K562 treated with DMSO at 1 percent for 24 hours (cell line): ENCODE data around the gene RABGAP1L. TPM values are rescaled to one million over a fixed set of nuclear protein-coding genes. Genes with fewer than 3 reads are reported as not detected.

Experiments used
- total RNA-seq: library from RNA; unstranded; fragments of 300-600 nt; gene quantifications from 2 replicates; pipeline ENCODE4 v1.2.3, GENCODE V29; 2022; ENCODE audit warnings: low read depth; ENCODE audit not compliant: insufficient read depth

The RABGAP1L gene
- total RNA-seq, result 14.7 and 18.7 TPM in 2 replicates

DNA sequence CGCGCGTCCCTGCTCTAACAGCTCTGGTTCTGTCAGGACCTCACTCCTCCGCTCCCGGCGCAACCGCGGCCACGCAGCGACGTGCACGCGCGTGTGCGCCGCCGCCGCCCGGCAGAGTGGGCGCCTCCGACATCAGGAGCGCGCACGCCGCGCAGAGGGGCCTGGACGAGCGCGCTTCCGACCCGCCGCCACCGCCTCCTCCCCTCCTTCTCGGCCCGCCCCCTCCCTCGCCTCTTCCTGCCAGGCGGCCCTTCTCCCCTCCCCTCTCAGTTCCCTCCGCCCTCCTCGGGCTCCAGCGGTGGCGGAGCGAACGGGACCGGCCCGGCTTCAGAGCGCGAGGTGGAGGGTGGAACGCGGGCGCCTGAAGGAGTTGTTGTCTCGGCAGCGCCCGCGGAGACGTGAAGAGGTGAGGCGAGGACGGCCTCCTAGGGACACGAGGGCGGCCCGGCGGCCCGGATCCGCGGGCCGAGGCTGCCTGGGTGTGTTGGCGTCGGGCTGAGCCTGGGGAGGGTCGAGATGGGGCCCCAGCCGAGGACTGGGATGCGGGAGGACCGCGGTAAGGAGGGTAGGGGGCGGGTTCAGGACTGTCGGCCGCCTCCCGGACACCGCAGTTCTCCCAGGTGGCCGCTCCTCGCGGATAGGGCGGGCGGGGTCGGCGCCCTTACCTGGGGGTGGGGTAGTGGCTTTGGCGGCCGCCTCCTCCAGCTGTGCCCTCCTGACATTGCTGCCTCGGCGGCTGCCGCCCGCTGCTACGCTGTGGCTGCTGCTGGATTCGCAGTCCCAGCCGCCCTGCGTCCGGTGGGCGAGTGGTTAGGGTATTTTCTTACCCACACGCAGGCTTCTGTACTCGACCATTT is at the start of gene RABGAP1L:
RABGAP1L (plus strand) TSS at position 269 of the 857 bp plus-strand sequence.

DNA sequence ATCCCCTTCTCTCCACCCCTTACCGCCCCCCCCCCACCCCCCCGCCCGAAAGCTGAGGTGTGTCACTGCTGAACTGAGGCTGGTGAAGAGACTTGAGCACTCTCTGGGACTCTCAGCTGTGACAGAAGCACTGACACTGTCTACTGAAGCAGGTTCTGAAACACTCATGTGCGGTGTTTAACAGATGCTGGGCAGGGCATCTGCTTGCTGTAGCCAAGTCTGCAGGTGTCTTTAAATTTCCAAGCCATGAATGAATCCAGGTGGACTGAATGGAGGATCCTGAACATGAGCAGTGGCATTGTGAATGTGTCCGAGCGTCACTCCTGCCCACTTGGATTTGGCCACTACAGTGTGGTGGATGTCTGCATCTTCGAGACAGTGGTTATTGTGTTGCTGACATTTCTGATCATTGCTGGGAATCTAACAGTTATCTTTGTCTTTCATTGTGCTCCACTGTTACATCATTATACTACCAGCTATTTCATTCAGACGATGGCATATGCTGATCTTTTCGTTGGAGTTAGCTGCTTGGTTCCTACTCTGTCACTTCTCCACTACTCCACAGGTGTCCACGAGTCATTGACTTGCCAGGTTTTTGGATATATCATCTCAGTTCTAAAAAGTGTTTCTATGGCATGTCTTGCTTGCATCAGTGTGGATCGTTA is 288.7 kb downstream of the RABGAP1L start, which contains the start of gene GPR52:
GPR52 (plus strand) TSS at position 99 of the 665 bp plus-strand sequence; CDS start at position 247, 148 bp downstream.

DNA sequence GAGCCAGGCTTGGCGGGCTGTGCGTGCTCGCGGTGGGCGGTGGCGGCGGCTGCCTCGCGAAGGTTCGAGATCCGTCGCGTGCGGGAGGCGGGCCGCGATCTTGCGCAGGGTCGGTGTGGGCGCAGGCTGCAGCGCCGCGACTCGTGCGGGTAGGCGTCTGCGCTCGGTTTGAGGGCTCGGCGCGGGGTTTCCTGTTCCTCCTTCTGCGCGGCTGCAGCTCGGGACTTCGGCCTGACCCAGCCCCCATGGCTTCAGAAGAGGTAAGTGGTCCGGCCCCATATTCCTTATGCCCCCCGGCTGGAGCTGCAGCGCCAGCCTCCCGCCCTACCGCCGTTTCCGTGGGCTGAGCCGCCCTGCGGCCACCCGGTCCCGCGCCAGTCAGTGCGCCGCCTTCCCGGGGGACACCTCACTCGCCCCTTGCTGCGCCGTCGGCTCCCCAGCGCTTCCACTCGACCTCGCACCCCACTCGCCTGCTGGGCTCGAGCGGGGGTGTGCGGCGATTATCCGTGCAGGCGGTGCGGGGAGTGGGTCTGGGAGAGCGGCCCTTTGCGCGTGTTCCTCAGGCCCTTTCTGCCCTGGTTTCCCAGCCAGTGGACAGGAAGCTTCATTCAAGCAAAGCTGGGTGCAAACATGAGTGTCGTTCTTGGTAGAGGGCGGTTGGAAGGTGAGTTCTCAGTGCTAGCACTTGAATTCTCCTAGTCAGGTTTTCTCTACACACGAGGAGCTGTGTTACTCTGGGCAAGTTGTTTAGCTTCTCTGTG is 840.8 kb downstream of the RABGAP1L start, which contains the start of gene CACYBP:
CACYBP (plus strand) TSS at position 12 of the 761 bp plus-strand sequence; CDS start at position 246, 234 bp downstream.

DNA sequence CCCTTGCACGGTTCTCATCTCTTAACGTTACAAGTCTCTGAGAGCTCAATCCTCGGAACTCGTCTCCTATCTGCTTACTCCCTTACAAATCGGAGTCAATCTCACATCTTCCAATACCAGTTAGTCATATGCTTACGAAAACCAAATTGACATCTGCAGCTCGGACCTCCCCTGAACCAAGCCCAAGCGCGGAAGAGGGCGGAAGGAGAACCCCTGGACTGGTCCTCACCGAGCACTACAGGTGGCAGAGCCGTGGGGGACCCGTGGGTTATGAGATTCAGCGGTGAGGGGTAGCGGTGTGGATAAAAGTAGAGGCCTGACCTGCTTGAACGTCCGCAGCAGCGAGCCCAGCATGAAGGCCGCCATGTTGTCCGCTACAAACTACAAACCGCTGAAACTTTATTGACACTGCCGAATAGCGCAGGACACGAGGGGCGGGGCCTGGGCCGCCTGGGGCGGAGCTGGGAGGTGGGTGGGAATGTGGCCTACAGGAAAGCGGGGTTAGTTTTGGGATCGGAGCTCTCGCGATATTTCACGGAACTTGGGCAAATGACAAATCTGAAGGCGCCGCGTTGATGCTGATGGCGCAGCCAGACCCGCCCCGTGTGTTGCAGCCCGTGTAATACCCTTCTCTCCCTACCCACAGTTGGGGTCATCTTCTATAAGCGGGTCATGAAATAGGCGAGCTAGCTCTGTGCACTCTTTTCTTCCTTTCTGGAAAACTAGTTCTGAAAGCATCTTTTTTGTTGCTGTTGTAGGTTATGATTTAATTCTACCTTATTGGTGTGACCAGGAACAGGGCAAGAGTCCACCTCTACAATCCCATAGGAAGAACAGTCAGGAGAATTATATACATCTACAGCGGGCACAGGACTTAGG is 864.0 kb downstream of the RABGAP1L start, which contains the start of gene MRPS14:
MRPS14 (minus strand) TSS at position 383 of the 879 bp plus-strand sequence; CDS start at position 366, 17 bp downstream.

Other genes with a start within 250 kb of the RABGAP1L start
- gene SERPINC1, start 242.2 kb upstream of the RABGAP1L start, total RNA-seq, result 5.1 and 6.0 TPM in 2 replicates
- 3.9 and 4.1 TPM in 2 replicates for gene RC3H1, start 137.2 kb upstream of the RABGAP1L start, total RNA-seq